ENCODE results near the gene TBC1D1.

DNA sequence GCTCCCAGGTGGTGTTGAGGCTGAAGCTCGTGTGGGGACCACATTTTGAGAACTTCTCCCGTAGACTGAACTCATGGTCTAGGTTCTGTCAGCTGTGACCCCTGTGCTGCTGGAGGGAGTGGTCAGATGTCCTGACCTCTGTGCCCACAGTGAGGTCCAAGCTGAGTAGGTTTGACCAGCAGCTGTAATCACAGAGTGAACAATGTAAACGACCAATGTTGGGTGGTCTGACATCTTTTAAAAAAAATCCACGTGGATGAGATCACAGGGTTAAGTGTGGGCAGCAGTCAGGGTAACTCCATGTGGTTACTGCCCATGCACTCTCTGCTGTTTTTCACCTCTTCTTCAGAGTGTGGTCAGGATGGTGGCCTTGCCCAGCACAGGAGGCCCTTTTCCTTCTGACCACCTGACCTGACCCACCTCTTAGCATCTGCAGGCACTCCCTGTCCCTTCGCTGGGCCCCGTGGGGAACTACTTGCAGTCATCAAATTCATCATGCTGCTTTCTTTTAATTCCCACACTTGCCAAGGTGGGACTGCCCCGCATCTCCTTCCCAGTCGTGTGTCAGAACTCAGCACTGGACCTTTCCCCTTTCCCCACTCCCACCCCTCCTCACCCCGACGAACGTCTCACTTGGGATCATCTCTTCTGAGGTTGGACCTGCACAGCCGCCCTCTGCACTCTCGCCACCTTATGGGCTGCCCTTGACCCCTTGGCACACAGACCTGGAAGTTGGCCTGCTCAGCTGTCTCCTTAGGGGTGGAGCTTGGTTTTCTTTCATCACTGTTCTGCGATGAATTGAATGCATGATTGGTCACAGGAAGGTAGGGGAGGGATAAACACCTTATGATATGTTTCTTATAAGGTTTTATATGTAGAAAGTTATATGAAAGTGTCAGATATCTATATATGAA, 189.4 kb downstream of the TBC1D1 start:
- TF ChIP-seq, protein P1, sequence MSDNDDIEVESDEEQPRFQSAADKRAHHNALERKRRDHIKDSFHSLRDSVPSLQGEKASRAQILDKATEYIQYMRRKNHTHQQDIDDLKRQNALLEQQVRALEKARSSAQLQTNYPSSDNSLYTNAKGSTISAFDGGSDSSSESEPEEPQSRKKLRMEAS (IDR thresholded peaks at IDR 0.05): no peak
- TF ChIP-seq POLR2A (IDR thresholded peaks at IDR 0.05; ENCODE audit: control extremely low read depth in 1 of 2, low read depth in 2 of 2, low read length in 2 of 2) (no peak), TAF1 (IDR thresholded peaks at IDR 0.05; ENCODE audit: low read depth, low read length) (no peak), SIN3A (conservative IDR thresholded peaks at IDR 0.05 in 1 of 2, IDR thresholded peaks at IDR 0.05 in 1 of 2; ENCODE audit: low read depth in 1 of 2, low read length in 2 of 2) (no peak), GABPA (IDR thresholded peaks at IDR 0.05; ENCODE audit: borderline replicate concordance, insufficient read depth, low read length) (no peak), EP300 (IDR thresholded peaks at IDR 0.05; ENCODE audit: borderline replicate concordance in 1 of 2, low read depth in 2 of 2, low read length in 2 of 2) (no peak)
- TF ChIP-seq, protein P2, sequence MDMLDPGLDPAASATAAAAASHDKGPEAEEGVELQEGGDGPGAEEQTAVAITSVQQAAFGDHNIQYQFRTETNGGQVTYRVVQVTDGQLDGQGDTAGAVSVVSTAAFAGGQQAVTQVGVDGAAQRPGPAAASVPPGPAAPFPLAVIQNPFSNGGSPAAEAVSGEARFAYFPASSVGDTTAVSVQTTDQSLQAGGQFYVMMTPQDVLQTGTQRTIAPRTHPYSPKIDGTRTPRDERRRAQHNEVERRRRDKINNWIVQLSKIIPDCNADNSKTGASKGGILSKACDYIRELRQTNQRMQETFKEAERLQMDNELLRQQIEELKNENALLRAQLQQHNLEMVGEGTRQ (IDR thresholded peaks at IDR 0.05; ENCODE audit: low read length): no peak
- TF ChIP-seq, protein P3, sequence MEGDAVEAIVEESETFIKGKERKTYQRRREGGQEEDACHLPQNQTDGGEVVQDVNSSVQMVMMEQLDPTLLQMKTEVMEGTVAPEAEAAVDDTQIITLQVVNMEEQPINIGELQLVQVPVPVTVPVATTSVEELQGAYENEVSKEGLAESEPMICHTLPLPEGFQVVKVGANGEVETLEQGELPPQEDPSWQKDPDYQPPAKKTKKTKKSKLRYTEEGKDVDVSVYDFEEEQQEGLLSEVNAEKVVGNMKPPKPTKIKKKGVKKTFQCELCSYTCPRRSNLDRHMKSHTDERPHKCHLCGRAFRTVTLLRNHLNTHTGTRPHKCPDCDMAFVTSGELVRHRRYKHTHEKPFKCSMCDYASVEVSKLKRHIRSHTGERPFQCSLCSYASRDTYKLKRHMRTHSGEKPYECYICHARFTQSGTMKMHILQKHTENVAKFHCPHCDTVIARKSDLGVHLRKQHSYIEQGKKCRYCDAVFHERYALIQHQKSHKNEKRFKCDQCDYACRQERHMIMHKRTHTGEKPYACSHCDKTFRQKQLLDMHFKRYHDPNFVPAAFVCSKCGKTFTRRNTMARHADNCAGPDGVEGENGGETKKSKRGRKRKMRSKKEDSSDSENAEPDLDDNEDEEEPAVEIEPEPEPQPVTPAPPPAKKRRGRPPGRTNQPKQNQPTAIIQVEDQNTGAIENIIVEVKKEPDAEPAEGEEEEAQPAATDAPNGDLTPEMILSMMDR (IDR thresholded peaks at IDR 0.05; ENCODE audit: control extremely low read depth in 1 of 3, insufficient read depth in 1 of 3, low read depth in 1 of 3, low read length in 3 of 3): no peak
- TF ChIP-seq, protein P4, sequence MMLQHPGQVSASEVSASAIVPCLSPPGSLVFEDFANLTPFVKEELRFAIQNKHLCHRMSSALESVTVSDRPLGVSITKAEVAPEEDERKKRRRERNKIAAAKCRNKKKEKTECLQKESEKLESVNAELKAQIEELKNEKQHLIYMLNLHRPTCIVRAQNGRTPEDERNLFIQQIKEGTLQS (IDR thresholded peaks at IDR 0.05; ENCODE audit: insufficient read depth, low read depth, low read length): no peak
